Retinal pigment epithelial cell (primary cell): ENCODE data around the gene OGDH.
A peak's percentile ranks its signal among the peaks of the same experiment; 100 is the strongest.

ENCODE experiments used
- DNase-seq: peaks from one replicate; pipeline ENCODE4 v3.0.0-alpha.2; 2010; ENCODE audit warnings: low read depth
- H3K4me3 ChIP-seq: 2 replicates; pipeline ENCODE4 v1.5.1; 2011; ENCODE audit warnings: mild to moderate bottlenecking, low read length, control low read depth, moderate library complexity
- CTCF ChIP-seq: conservative IDR thresholded peaks from 2 replicates; pipeline ENCODE4 v1.5.1; 2011; ENCODE audit warnings: low read depth, low read length, control low read depth, inconsistent platforms

Gene OGDH

DNA sequence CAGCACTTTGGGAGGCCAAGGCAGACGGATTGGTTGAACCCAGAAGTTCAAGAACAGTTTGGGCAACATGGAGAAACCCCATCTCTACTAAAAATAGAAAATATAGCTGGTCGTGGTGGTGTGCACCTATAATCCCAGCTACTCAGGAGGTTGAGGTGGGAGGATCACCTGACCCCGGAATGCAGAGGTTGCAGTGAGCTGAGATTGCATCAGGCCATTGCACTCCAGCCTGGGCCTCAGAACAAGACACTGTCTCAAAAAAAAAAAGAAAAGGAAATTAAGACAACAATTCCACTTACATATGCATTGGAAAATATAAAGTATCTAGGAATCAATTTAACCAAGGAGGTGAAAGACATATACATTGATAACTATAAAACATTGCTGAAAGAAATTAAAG, 7.2 kb upstream of the OGDH start:
- DNase-seq = no peak
- no peak overlapping the region for H3K4me3 ChIP-seq
- no peak for TF ChIP-seq CTCF

DNA sequence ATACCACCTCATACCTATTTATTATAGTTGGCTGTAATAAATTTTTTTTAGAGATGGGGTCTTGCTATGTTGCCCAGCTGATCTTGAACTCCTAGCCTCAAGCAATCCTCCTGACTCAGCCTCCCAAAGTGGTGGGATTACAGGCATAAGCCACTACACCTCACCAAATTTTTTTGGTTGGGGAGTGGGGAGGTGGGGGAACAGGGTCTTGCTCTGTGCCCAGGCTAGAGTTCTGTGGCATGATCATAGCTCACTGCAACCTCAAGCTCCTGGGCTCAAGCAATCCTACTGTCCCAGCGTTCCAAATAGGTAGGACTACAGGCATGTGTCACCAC, 3.9 kb upstream of the OGDH start:
- H3K4me3 ChIP-seq = no peak overlapping the region
- no peak for TF ChIP-seq CTCF
- no peak for DNase-seq

- no peak overlapping the region for H3K4me3 ChIP-seq
- no peak for DNase-seq
- TF ChIP-seq CTCF = no peak
These were observed 3.2 kb upstream of the OGDH start for GRCh38 chr7:44603193-44603592.

GRCh38 chr7:44604941-44605340, 1.5 kb upstream of the OGDH start:
- H3K4me3 ChIP-seq = no peak overlapping the region
- no peak for DNase-seq
- no peak for TF ChIP-seq CTCF

- TF ChIP-seq CTCF = no peak
- H3K4me3 ChIP-seq = peak overlapping the region; percentile 83
- no peak for DNase-seq
These were observed 978 bp downstream of the OGDH start for GRCh38 chr7:44607141-44608068.

- peak; percentile 62 for DNase-seq
These were observed 2.7 kb downstream of the OGDH start for GRCh38 chr7:44608916-44609648.

More at GRCh38 chr7:44608916-44609648, 2.7 kb downstream of the OGDH start:
- TF ChIP-seq CTCF = no peak
- H3K4me3 ChIP-seq = no peak overlapping the region
